Progenitor cell of endocrine pancreas (in vitro differentiated cells): Measurements from ENCODE around the gene JUN. TPM values are rescaled to one million over a fixed set of nuclear protein-coding genes. Genes with fewer than 3 reads are reported as not detected.

Experiments used
- DNase-seq: peaks from one replicate; pipeline ENCODE4 v3.0.0; 2021; ENCODE audit warnings: low spot score; ENCODE audit not compliant: unreplicated experiment
- H3K27ac Mint-ChIP-seq: 2 replicates; pipeline ENCODE4 v1.8.0; 2021; ENCODE audit warnings: mild to moderate bottlenecking, moderate library complexity, mixed read lengths
- H3K27me3 Mint-ChIP-seq: 2 replicates; pipeline ENCODE4 v1.8.0; 2021; ENCODE audit warnings: mixed read lengths
- H3K36me3 Mint-ChIP-seq: 2 replicates; pipeline ENCODE4 v1.8.0; 2022; ENCODE audit warnings: mixed read lengths; ENCODE audit not compliant: insufficient read depth
- H3K4me1 Mint-ChIP-seq: 2 replicates; pipeline ENCODE4 v1.8.0; 2021; ENCODE audit warnings: low read depth, mixed read lengths
- H3K4me3 Mint-ChIP-seq: 2 replicates; pipeline ENCODE4 v1.8.0; 2021; ENCODE audit warnings: low read depth, mild to moderate bottlenecking, moderate library complexity, mixed read lengths
- H3K9me3 Mint-ChIP-seq: 2 replicates; pipeline ENCODE4 v1.8.0; 2021; ENCODE audit warnings: low read depth, mixed read lengths
- CTCF ChIP-seq: fragments of 200-600 bp; sonication (generic); IDR thresholded peaks from one replicate; pipeline ENCODE4 v1.5.0; 2021; ENCODE audit warnings: antibody characterized with exemption, mild to moderate bottlenecking; ENCODE audit not compliant: unreplicated experiment
- total RNA-seq: library from RNA; stranded (reverse); gene quantifications from 2 replicates; pipeline ENCODE4 v1.2.1, GENCODE V29; 2021

JUN gene
- total RNA-seq, 1 donor from 2014 or later: 107 TPM

- Mint-ChIP-seq H3K4me1 (peaks cover 1% of the 10 kb centered on the region), H3K36me3 (no peaks in the 10 kb centered on the region), H3K9me3 (no peaks in the 10 kb centered on the region), H3K27me3 (peaks cover 38% of the 10 kb centered on the region), H3K4me3 (no peak overlapping the region), H3K27ac (no peak overlapping the region)
- no peak for TF ChIP-seq CTCF
- DNase-seq: no peak
Observed at GRCh38 chr1:58767143-58767542, 16.7 kb downstream of the JUN start.

- H3K27me3 Mint-ChIP-seq: peaks cover 45% of the 10 kb centered on the region
- no peak overlapping the region for H3K27ac Mint-ChIP-seq
- no peaks in the 10 kb centered on the region for H3K9me3 Mint-ChIP-seq
Observed at GRCh38 chr1:58765441-58765840, 18.4 kb downstream of the JUN start.

GRCh38 chr1:58765006-58765405 lies 18.8 kb downstream of the JUN start:
- Mint-ChIP-seq H3K4me3 (no peak overlapping the region), H3K36me3 (no peaks in the 10 kb centered on the region), H3K27ac (no peak overlapping the region), H3K27me3 (peaks cover 45% of the 10 kb centered on the region), H3K9me3 (no peaks in the 10 kb centered on the region), H3K4me1 (peaks cover 1% of the 10 kb centered on the region)
- DNase-seq: no peak
- no peak for TF ChIP-seq CTCF

More at GRCh38 chr1:58765441-58765840, 18.4 kb downstream of the JUN start:
- peaks cover 1% of the 10 kb centered on the region for H3K4me1 Mint-ChIP-seq
- no peaks in the 10 kb centered on the region for H3K36me3 Mint-ChIP-seq
- DNase-seq: no peak
- H3K4me3 Mint-ChIP-seq: no peak overlapping the region
- no peak for TF ChIP-seq CTCF

- H3K4me3 Mint-ChIP-seq: no peak overlapping the region
- no peak overlapping the region for H3K27ac Mint-ChIP-seq
- peaks cover 1% of the 10 kb centered on the region for H3K4me1 Mint-ChIP-seq
- no peak for DNase-seq
- no peaks in the 10 kb centered on the region for H3K9me3 Mint-ChIP-seq
- no peaks in the 10 kb centered on the region for H3K36me3 Mint-ChIP-seq
- no peak for TF ChIP-seq CTCF
- peaks cover 45% of the 10 kb centered on the region for H3K27me3 Mint-ChIP-seq
Observed at GRCh38 chr1:58764294-58764978, 19.4 kb downstream of the JUN start.

GRCh38 chr1:58763214-58763613 lies 20.6 kb downstream of the JUN start:
- no peak for TF ChIP-seq CTCF
- H3K9me3 Mint-ChIP-seq: no peaks in the 10 kb centered on the region
- H3K36me3 Mint-ChIP-seq: no peaks in the 10 kb centered on the region
- H3K4me1 Mint-ChIP-seq: peaks cover 1% of the 10 kb centered on the region
- H3K27me3 Mint-ChIP-seq: peaks cover 48% of the 10 kb centered on the region
- DNase-seq: no peak
- no peak overlapping the region for H3K4me3 Mint-ChIP-seq
- H3K27ac Mint-ChIP-seq: no peak overlapping the region
